Heart left ventricle (tissue), 13 donors: Measurements from ENCODE around the gene DPY19L3.

ENCODE experiments used
- CTCF ChIP-seq, 12 donors: fragments of 200-600 bp; sonication (generic) in 4 of 12; IDR thresholded peaks; one replicate each; pipeline versions ENCODE4 v1.5.0 to v1.8.0; 2018 to 2022; ENCODE audit warnings: antibody characterized with exemption in 12 of 12, mild to moderate bottlenecking in 5 of 12
- POLR2A ChIP-seq, 2 donors: fragments of 450-650 bp; IDR thresholded peaks; one replicate each; pipeline ENCODE4 v1.6.1; 2017; ENCODE audit warnings: antibody characterized with exemption in 2 of 2, mild to moderate bottlenecking in 2 of 2, moderate library complexity in 2 of 2
- donor health status: ischemic (EF 13 %, LVEDD 7.1; RV severe dilation, severe dysfunction).
- donor health status: DM: no; HTN: yes; CAD: no.
- donor health status: DM: no; HTN: no; CAD: no.
- donor health status: ischemic (EF 25% LVEDD 6.9; RV normal size, moderate dysfunction).
- donor health status: ischemic (EF 25% LVEDD 5.7; RV mildly dilated, moderate dysfunction).
- donor health status: ischemic (EF 35%, LVEDD 5.7; RV mildly dilated, moderate dysfunction).
- donor health status: nonischemic (EF 11% LVEDD 7.7; RV severe dilation, severe dysfunction).
- donor health status: DM: yes; HTN: yes; CAD: no.
- donor health status: PGD.
- donor health status: ischemic (EF 29% LVEDD 5.4; RV normal size, mild dysfunction).
- donor health status: nonischemic (EF 23%, LVEDD 6.1; RV moderate dilation, normal function).

GRCh38 chr19:32415669-32416068 is 10.1 kb downstream of the DPY19L3 start:
- TF ChIP-seq CTCF (IDR thresholded peaks at IDR 0.05): no peak
- no peak for TF ChIP-seq POLR2A (IDR thresholded peaks at IDR 0.05)
